Stomach (tissue), 9 donors: ENCODE data around the gene UBA7. TPM values are rescaled to one million over a fixed set of nuclear protein-coding genes. Genes with fewer than 3 reads are reported as not detected.

Source experiments
- DNase-seq, 2 donors: peaks; one replicate each; pipeline versions ENCODE4 v3.0.0 to v3.0.0-alpha.2; 2013 to 2019
- H3K27ac ChIP-seq, 5 donors: fragments of 200-600 bp in 4 of 5; sonication (generic) in 4 of 5; one replicate each; pipeline ENCODE4 v1.5.1; 2013 to 2019; ENCODE audit warnings: mild to moderate bottlenecking in 1 of 5, moderate library complexity in 1 of 5
- H3K27me3 ChIP-seq, 3 donors: fragments of 200-600 bp; sonication (generic); one replicate each; pipeline ENCODE4 v1.5.1; 2017 to 2019; ENCODE audit warnings: mixed run types in 1 of 3
- H3K36me3 ChIP-seq, 4 donors: fragments of 200-600 bp; sonication (generic); 1 replicate in 3 of 4; 2 replicates in 1 of 4; pipeline ENCODE4 v1.5.1; 2016 to 2019
- H3K4me1 ChIP-seq, 4 donors: fragments of 200-600 bp; sonication (generic); one replicate each; pipeline ENCODE4 v1.5.1; 2016 to 2019
- H3K4me3 ChIP-seq, 4 donors: fragments of 200-600 bp; sonication (generic) in 3 of 4; one replicate each; pipeline ENCODE4 v1.5.1; 2016 to 2019; ENCODE audit warnings: mild to moderate bottlenecking in 1 of 4
- H3K9me3 ChIP-seq, 4 donors: fragments of 200-600 bp; sonication (generic); one replicate each; pipeline ENCODE4 v1.5.1; 2016 to 2019
- EP300 ChIP-seq: sonication (generic); formaldehyde crosslinking; IDR thresholded peaks from one replicate; pipeline ENCODE4 v1.6.1; 2017; ENCODE audit warnings: antibody characterized with exemption
- POLR2A ChIP-seq, 4 donors: fragments of 450-650 bp; IDR thresholded peaks; one replicate each; pipeline ENCODE4 v1.6.1; 2016; ENCODE audit warnings: antibody characterized with exemption in 4 of 4, control low read depth in 2 of 4, mild to moderate bottlenecking in 1 of 4, moderate library complexity in 1 of 4
- POLR2AphosphoS5 ChIP-seq, 3 donors: sonication (generic); formaldehyde crosslinking; IDR thresholded peaks; one replicate each; pipeline ENCODE4 v1.6.1; 2016; ENCODE audit warnings: antibody characterized with exemption in 3 of 3
- WGBS, 5 donors: extraction: QIAGEN DNeasy Blood & Tissue Kit in 3 of 5; methylation state at CpG; one replicate each; pipeline versions ENCODE4 v1.1.5 to v1.1.7; 2013 to 2018; 5-methylcytosine and 5-hydroxymethylcytosine counted together
- intact Hi-C: fragments of 100-400 bp; cut with DNase I; formaldehyde crosslinking; loops from one replicate; pipeline ENCODE4 v1.15.1; 2023; ENCODE audit warnings: low total_unique reads
- polyA plus RNA-seq, 3 donors: library from polyadenylated mRNA; stranded (reverse); fragments of 200-250 nt; gene quantifications; one replicate each; pipeline ENCODE4 v1.2.3, GENCODE V29; 2013
- total RNA-seq, 5 donors: library from RNA; depleted of rRNA; stranded (reverse); fragments of >200 nt; gene quantifications; one replicate each; pipeline versions ENCODE4 v1.1.0 to v1.2.3, GENCODE V29; 2014 to 2016
- TF ChIP-seq, protein P1 (sequence below), 7 experiments: fragments of 450-650 bp in 4 of 7; fragments of 200-600 bp in 3 of 7; sonication (generic) in 3 of 7; IDR thresholded peaks; one replicate each; pipeline ENCODE4 v1.5.1; 2016 to 2019; ENCODE audit warnings: antibody characterized with exemption in 7 of 7, control low read depth in 2 of 7, mild to moderate bottlenecking in 1 of 7
- donor health status: healthy with polysubstance abuse.
- donor health status: Bipolar disorder and iron deficiency.
- donor health status: healthy.

The UBA7 gene
- total and polyA plus RNA-seq, 8 donors, result 27.2 to 250 (median 59.9) TPM

DNA sequence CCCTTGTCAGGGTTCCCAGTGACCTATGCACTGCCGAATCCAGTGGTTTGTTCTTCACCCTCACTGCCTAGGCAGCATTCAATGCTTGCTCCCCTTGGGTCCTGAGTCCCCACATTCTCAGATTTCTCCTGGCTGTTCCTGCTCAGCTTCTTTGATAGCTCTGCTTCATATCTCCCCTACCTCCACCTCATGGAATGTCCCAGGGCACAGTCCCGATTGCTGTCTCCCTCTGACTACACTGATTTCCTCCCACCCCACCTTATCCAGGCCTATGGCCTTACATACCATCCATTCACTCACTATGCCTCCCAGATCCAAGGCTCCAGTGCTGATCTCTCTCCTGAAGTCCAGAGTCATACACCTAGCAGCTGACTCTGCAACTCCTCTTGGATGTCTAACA, 12.6 kb downstream of the UBA7 start:
- WGBS, 5 donors, result 75 to 85% (median 77%) methylated on average over 2 of the region's 2 CpGs
- Histone ChIP-seq H3K27ac (no peak overlapping the region), H3K27me3 (no peaks in the 10 kb centered on the region), H3K4me3 (no peak overlapping the region), H3K4me1 (peaks cover 27 to 54% (median 41%) of the 10 kb centered on the region in 4 donors), H3K9me3 (no peaks in the 10 kb centered on the region), H3K36me3 (no peaks in the 10 kb centered on the region)
- TF ChIP-seq EP300 (no peak), POLR2A (IDR thresholded peaks at IDR 0.05) (no peak), POLR2AphosphoS5 (IDR thresholded peaks at IDR 0.05) (no peak)
- TF ChIP-seq, protein P1, sequence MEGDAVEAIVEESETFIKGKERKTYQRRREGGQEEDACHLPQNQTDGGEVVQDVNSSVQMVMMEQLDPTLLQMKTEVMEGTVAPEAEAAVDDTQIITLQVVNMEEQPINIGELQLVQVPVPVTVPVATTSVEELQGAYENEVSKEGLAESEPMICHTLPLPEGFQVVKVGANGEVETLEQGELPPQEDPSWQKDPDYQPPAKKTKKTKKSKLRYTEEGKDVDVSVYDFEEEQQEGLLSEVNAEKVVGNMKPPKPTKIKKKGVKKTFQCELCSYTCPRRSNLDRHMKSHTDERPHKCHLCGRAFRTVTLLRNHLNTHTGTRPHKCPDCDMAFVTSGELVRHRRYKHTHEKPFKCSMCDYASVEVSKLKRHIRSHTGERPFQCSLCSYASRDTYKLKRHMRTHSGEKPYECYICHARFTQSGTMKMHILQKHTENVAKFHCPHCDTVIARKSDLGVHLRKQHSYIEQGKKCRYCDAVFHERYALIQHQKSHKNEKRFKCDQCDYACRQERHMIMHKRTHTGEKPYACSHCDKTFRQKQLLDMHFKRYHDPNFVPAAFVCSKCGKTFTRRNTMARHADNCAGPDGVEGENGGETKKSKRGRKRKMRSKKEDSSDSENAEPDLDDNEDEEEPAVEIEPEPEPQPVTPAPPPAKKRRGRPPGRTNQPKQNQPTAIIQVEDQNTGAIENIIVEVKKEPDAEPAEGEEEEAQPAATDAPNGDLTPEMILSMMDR (IDR thresholded peaks at IDR 0.05), result no peak
- no peak for DNase-seq
- intact Hi-C loops, result no loop called here

- Histone ChIP-seq H3K4me1 (peaks cover 13 to 40% (median 27%) of the 10 kb centered on the region in 4 donors), H3K4me3 (no peak within 1 kb of the TSS), H3K36me3 (no peaks in the 10 kb centered on the region), H3K27ac (no peak within 1 kb of the TSS), H3K27me3 (no peaks in the 10 kb centered on the region), H3K9me3 (no peaks in the 10 kb centered on the region)
- peak in 1 of 2 donors; percentile 48 for DNase-seq
- 35 to 64% (median 57%) methylated on average over 2 to 4 of the region's 4 CpGs for WGBS, 5 donors
- TF ChIP-seq POLR2A (IDR thresholded peaks at IDR 0.05) (no peak), POLR2AphosphoS5 (IDR thresholded peaks at IDR 0.05) (no peak), EP300 (no peak)
- TF ChIP-seq, protein P1 (IDR thresholded peaks at IDR 0.05), result no peak
- intact Hi-C loops, result no loop called here
These were observed 14.0 kb downstream of the UBA7 start, which contains the start of gene CDHR4 for GRCh38 chr3:49799761-49800160. Gene CDHR4, minus strand, starts transcription at chr3:49799873. Its CDS starts 61 bp downstream, at chr3:49799812.

DNA sequence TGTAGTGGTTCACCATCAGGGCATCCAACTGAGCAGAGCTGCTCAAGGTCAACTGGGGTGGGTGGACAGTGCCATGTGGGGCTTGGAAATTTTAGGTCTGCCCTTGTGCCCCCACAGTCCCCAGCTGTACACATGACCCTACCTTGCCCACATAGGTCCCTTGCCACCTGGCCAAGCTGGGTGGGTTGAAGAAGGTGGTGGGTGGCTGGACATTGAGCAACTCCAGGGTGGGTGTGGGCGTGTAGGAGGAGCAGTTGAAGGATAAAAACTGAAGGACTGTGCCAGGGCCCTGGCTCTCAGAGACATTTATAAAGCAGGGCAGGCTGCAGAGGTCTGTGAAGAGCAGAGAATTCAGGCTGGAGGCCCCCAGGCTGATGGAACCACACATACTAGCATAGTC, 14.6 kb downstream of the UBA7 start:
- 64 to 91% (median 88%) methylated on average over 1 of the region's 1 CpG for WGBS, 5 donors
- no peak for DNase-seq
- intact Hi-C loops, result no loop called here
- TF ChIP-seq POLR2AphosphoS5 (IDR thresholded peaks at IDR 0.05) (no peak), EP300 (no peak), POLR2A (IDR thresholded peaks at IDR 0.05) (no peak)
- TF ChIP-seq, protein P1 (IDR thresholded peaks at IDR 0.05), result no peak
- Histone ChIP-seq H3K27ac (no peak overlapping the region), H3K27me3 (no peaks in the 10 kb centered on the region), H3K4me3 (no peak overlapping the region), H3K4me1 (peaks cover 7 to 34% (median 20%) of the 10 kb centered on the region in 4 donors), H3K36me3 (no peaks in the 10 kb centered on the region), H3K9me3 (no peaks in the 10 kb centered on the region)

DNA sequence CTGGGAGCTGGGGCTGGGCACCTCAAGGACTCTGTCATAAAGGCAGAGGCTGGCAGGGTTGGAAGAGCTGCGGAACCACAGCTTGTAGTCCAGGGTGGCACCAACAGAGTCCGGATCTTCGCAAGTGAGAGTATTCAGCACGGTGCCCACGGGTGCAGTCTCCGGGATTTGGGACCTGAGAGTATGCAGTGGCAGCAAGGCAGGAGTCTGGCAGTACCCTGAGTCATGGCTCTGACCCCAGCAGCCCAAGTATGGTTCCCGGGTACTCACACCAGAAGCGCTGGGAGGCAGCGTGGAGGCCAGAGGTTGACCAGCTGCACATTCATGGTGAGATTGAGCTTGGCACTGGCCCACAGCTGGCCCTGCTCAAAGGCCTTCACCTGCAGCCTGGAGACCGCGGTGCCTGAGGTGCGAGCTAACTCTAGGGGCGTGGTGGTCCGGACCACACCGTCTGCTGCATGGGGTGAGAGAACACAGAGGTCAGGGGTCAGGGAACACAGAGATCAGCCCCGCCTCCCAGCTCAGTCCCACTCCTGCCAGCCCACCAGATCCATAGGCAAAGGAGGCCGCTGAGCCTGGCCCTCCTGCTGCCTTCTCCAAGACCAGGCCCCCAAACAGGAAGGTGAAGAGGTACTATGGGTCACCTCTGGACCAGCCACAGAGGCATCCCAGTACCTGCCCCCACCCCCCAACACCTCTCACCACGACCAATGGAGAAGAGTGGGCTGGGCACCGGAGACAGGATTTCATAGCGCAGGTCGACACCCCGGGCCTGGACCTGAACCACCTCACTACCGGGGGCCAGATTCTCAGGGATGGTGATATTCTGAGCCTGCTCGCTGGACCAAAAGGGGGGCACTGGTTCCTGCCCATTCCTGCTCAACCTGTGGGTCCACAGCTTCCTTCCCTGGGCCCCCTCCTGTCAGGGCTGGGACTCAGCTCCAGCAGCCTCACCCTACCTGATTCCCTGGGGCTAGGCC, 18.5 kb downstream of the UBA7 start:
- intact Hi-C loops, result no loop called here
- 82 to 91% (median 85%) methylated on average over 11 to 24 of the region's 24 CpGs for WGBS, 5 donors
- no peaks in the 10 kb centered on the region for H3K36me3 ChIP-seq
- no peak overlapping the region for H3K4me3 ChIP-seq
- peaks cover 0 to 8% (median 0%) of the 10 kb centered on the region in 4 donors for H3K4me1 ChIP-seq
- H3K27ac ChIP-seq, result no peak overlapping the region
- no peak for DNase-seq
- no peak for TF ChIP-seq EP300
- TF ChIP-seq, protein P1 (IDR thresholded peaks at IDR 0.05), result no peak
- TF ChIP-seq POLR2A (IDR thresholded peaks at IDR 0.05), result no peak
- TF ChIP-seq POLR2AphosphoS5 (IDR thresholded peaks at IDR 0.05), result no peak
- H3K9me3 ChIP-seq, result no peaks in the 10 kb centered on the region
- no peaks in the 10 kb centered on the region for H3K27me3 ChIP-seq
